A172 (cell line): Measurements from ENCODE around the gene ACTC1. TPM values are rescaled to one million over a fixed set of nuclear protein-coding genes. Genes with fewer than 3 reads are reported as not detected.
"Not testable (repeated sequence)": the region's sequence is repeated elsewhere in the genome, so short reads cannot be mapped to it uniquely, and the experiment has no call there.

ENCODE experiments used
- DNase-seq: peaks from one replicate; pipeline ENCODE4 v3.0.0-alpha.2; 2015; ENCODE audit warnings: low spot score
- total RNA-seq: library from RNA; depleted of rRNA; stranded (reverse); fragments of >200 nt; shearing (Covaris generic); gene quantifications from 2 replicates; pipeline ENCODE4 v1.2.3, GENCODE V29; 2014; rRNA removed

ACTC1 gene
- 0.03 and 0.29 TPM in 2 replicates for total RNA-seq

DNA sequence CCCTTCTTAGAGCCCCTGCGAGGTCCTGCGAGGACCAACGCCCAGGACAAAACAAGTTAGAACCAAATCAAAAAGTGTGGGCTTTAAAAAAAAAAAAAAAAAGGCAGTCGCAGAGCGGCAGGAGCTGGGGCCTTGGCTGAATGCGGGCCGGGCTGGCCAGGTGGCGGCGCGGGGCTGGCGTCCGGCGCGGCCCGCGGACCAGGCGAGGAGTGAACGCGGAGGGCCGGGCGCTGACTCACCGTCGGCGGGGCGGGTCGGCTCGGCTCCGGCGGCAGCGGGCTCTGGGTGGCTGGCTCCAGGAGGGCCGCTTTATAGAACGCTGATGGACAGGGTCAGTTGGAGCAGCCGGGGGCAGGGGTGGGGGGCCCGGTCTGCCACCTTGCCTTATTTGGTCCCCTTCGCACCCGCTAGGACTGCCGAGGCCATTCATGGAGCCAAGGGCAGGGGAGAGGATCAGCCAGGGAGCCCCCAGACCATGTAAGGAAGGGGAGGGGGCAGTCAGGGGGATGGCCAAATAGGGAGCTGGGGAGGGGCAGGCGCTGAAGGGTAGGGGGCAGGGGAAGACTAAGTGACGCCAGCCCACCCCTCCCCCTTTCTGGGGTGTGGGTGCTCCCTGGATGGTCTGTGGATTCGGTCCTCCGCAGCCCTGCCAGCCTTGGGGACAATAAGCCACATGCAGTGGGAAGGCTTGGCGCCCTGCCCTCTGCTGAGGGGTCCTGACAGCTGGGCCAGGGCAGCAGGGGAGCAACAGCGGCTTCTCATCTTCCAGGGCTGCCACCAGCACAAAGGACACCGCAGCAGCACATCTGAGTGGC, at the start of gene ACTC1:
Gene ACTC1 (minus strand): TSS at position 283 of the 815 bp plus-strand sequence. CDS start 741 bp downstream, outside the sequence.
- no peak for DNase-seq

DNA sequence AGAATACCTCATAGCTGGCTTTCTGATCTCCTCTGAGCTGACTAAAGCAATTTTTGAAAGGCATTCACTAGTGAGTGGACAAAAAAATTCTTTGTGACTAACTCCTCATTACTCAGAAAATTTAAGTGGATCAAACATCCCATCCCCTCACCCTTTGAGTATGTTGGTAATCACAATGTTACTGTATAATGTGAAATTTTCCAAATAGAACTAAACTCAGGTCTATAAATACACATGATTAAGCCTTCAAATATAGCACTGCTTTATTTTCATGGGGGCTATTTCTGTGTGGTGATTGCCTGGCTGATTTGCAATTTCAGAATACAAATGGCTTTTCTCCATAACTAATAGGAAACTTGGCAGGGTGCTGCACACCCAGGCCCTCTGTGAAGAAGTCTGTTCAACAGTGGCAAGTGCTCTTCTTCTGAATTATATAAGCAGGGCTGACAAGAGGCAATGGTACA, 45.9 kb upstream of the ACTC1 start:
- no peak for DNase-seq

DNA sequence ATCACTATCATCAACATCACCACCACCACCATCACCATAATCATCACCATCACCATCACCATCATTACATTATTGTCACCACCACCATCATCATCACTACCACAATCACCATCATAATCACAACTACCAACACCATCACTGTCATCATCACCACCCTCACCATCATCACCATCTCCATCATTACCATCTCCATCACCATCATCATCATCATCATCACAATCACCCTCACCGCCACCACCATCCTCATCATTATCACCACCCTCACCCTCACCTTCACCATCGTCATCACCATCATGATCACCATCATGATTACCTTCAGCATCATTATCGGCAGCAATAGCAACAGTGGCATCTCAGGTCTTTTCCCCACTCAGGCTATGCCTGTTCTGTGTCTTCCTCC, 42.9 kb upstream of the ACTC1 start:
- DNase-seq = no peak

GRCh38 chr15:34837246-34838016, 42.1 kb upstream of the ACTC1 start:
- peak; percentile 86 for DNase-seq

- no peak for DNase-seq
Measured at GRCh38 chr15:34828145-34828911, 33.0 kb upstream of the ACTC1 start.

- DNase-seq = no peak
Measured at GRCh38 chr15:34821831-34822230, 26.5 kb upstream of the ACTC1 start.

GRCh38 chr15:34820110-34820509, 24.8 kb upstream of the ACTC1 start:
- DNase-seq = no peak

DNA sequence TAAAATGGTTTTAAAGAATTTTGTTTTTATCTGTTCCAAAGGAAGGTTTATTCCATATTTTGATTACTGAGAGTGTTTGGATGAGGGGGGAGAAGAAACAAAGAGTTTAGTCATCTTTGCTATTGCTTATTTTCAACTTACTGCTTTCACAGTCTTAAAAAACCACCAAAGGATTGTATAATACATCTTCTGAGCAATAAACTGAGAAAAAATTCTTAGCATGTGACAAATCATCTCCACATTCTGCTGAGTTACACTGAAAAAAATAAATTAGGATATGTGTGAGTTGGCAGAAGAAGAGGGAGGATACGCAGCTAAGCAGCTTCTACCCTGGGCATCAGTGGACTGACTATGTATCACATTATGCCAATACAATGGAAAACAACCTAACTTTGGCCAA, 23.2 kb upstream of the ACTC1 start:
- DNase-seq = no peak

DNA sequence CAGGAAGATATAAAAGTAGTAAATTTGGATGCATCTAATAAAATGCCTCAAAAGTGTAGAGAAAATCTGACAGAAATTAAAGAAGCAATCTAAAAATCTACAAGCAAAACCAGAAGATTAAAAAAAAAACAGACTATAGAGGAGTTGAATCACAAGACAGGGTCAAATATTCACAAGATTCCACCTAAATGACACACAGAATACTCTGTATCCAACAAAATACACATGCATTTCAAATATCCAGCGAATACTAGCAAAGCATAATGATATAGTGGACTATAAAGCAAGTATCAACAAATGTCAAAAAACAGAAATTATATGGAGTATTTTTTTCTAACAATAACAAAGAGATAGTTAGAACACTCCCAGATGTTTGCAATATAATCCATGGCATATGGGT, 20.5 kb upstream of the ACTC1 start:
- DNase-seq = no peak

GRCh38 chr15:34813446-34814190, 18.3 kb upstream of the ACTC1 start:
- no peak for DNase-seq

DNA sequence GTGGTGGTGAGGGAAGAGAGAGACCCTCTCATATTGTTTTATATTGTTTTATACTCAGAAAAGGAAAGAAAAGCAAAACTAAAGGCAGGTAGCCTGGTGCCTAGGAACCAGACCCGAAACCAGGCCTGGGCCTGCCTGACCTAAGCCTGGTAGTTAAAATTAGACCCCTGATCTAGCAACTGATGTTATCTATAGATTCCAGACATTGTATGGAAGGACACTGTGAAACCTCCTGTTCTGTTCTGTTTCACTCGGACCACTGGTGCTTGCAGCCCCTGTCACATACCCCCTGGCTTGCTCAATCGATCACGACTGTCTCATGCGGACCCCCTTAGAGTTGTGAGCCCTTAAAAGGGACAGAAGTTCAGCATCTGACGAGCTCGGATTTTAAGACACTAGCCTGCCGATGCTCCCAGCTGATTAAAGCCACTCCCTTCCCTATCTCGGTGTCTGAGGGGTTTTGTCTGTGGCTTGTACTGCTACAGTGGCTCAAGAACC, 17.6 kb upstream of the ACTC1 start:
- DNase-seq = not testable (repeated sequence)

DNA sequence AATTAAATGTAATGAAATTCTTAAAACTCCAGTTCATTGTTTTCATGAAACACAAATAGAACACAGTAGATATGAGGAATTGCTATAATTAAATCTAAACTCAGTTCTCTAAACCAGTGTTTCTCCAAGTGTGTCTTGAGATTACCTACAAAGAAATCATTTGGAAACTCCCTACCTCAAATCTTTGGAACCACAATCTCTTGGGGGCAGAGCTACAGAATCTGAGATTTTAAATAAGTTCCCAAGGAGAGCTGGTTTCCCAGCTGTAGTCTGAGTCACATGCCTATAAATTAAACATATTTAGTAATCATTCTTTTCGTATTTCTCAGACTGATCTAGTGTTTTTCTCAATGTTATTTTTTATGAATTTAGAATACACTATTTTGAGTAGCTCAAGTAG, 17.0 kb upstream of the ACTC1 start:
- peak; percentile 33 for DNase-seq

GRCh38 chr15:34810443-34811129, 15.2 kb upstream of the ACTC1 start:
- DNase-seq = peak; percentile 86

DNA sequence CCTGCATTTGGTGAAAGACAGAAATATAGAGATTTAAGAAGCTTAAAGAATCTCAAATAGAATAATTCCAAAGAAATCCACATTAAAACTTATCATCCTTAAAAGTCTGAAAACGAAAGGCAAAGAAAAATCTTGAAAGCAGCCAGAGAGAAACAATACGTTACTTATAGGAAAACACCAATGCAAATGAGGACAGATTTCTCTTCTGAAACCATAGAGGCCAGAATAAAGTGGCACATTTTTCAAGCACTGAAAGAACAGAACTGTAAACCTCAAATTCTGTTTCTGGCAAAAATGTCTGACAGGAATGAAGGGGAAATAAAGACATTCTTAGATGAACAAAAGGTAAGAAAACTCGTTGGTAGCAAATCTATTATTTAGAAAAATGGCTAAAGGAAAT, 13.8 kb upstream of the ACTC1 start:
- DNase-seq = no peak

DNA sequence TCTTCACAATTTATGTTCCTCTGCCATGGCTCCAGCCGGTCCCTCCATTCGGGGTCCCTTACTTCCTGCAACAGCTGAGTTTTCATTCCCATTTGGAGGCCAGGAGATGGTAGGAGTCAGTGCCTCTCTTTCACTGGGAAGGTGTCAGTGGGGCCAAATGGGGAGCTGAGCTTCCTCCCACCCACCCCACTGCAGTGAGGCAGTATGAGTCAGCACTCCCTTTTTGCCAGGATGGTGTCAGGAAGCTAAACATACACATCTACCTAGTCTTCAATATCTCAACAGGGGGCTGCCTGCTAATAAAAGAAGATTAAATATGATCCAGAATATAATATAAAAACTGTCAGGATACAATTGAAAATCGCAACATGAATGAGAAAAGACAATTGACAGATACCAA, 12.7 kb upstream of the ACTC1 start:
- DNase-seq = peak; percentile 33

DNA sequence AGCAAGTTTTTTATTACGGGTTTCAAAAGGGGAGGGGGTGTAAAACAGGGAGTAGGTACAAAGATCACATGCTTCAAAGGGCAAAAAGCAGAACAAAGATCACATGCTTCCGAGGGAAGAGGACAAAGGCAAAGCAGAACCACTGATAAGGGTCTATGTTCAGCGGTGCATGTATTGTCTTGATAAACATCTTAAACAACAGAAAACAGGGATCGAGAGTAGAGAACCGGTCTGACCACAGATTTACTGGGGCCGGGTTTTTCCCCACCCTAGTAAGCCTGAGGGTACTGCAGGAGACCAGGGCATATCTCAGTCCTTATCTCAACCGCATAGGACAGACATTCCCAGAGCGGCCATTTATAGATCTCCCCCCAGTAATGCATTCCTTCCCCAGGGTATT, 11.9 kb upstream of the ACTC1 start:
- DNase-seq = not testable (repeated sequence)

DNA sequence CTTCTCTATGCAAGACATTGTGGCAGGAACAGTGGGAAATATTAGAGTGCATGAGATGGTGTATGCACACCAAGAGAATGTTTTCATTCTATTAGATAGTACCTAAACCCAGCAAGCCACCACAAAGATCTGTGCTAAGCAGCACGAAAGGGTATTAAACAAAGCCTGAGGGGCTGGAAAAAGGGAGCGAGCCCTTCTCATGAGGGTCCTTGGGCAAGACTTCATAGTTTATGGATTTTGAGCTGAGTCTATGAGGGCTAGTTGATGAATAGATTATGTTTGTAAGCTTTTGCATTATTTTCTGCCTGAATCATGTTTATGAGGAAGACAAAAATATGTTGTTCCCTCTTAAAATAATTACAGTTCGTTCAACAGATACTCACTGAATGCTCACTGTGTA, 9.4 kb upstream of the ACTC1 start:
- no peak for DNase-seq

GRCh38 chr15:34804113-34804512, 8.8 kb upstream of the ACTC1 start:
- no peak for DNase-seq

- DNase-seq = no peak
Measured at GRCh38 chr15:34802803-34803750, 7.7 kb upstream of the ACTC1 start.
